Keratinocyte (primary cell): ENCODE data around the gene B4GALNT4.
"Not testable (repeated sequence)": the region's sequence is repeated elsewhere in the genome, so short reads cannot be mapped to it uniquely, and the experiment has no call there.

Experiments
- EZH2 ChIP-seq: IDR thresholded peaks from one replicate; pipeline ENCODE4 v1.6.1; 2012; ENCODE audit warnings: inconsistent platforms, mild to moderate bottlenecking, low read length, moderate library complexity
- TF ChIP-seq, protein P1 (sequence below), 3 experiments: IDR thresholded peaks in 1 of 3; conservative IDR thresholded peaks in 1 of 3; optimal IDR thresholded peaks in 1 of 3; 2 replicates in 2 of 3; 3 replicates in 1 of 3; pipeline versions ENCODE3 to v1.5.1; 2011; ENCODE audit warnings: low read length in 3 of 3, mild to moderate bottlenecking in 3 of 3, moderate library complexity in 2 of 3, control low read depth in 1 of 3, inconsistent platforms in 1 of 3; ENCODE audit not compliant: insufficient read depth in 2 of 3; ENCODE audit errors: extremely low read depth in 1 of 3

DNA sequence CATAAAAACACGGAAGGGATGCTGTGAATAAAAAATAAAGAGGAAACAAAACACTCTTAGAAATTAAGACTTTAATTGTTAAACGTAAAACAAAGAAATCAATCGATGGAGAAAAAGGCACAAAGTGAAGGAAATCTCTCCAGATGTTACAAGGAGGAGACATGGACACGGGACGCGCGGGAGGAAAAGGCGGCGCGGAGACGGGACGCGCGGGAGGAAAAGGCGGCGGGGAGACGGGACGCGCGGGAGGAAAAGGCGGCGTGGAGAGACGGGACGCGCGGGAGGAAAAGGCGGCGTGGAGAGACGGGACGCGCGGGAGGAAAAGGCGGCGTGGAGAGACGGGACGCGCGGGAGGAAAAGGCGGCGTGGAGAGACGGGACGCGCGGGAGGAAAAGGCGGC lies 55.5 kb downstream of the B4GALNT4 start:
- TF ChIP-seq, protein P1, sequence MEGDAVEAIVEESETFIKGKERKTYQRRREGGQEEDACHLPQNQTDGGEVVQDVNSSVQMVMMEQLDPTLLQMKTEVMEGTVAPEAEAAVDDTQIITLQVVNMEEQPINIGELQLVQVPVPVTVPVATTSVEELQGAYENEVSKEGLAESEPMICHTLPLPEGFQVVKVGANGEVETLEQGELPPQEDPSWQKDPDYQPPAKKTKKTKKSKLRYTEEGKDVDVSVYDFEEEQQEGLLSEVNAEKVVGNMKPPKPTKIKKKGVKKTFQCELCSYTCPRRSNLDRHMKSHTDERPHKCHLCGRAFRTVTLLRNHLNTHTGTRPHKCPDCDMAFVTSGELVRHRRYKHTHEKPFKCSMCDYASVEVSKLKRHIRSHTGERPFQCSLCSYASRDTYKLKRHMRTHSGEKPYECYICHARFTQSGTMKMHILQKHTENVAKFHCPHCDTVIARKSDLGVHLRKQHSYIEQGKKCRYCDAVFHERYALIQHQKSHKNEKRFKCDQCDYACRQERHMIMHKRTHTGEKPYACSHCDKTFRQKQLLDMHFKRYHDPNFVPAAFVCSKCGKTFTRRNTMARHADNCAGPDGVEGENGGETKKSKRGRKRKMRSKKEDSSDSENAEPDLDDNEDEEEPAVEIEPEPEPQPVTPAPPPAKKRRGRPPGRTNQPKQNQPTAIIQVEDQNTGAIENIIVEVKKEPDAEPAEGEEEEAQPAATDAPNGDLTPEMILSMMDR (optimal IDR thresholded peaks at IDR 0.05 in 1 of 3, IDR thresholded peaks at IDR 0.05 in 1 of 3, conservative IDR thresholded peaks at IDR 0.05 in 1 of 3; ENCODE audit: extremely low read depth in 1 of 3, insufficient read depth in 2 of 3, low read length in 3 of 3) = not testable (repeated sequence)
- not testable (repeated sequence) for TF ChIP-seq EZH2
